H1 (cell line): Measurements from ENCODE around the gene FXR1. TPM values are rescaled to one million over a fixed set of nuclear protein-coding genes. Genes with fewer than 3 reads are reported as not detected.

Source experiments
- CTCF ChIA-PET: fragments of 300-600 bp; sonication (Branson Sonifier 250); formaldehyde crosslinking; loops from one replicate; lab custom pipeline; 2021; ENCODE audit not compliant: partially characterized antibody; lab: Charles Lee
- POLR2A ChIA-PET: fragments of 300-600 bp; sonication (Branson Sonifier 250); formaldehyde crosslinking; loops from one replicate; lab custom pipeline; 2021; ENCODE audit warnings: inconsistent platforms; ENCODE audit not compliant: partially characterized antibody; lab: Charles Lee
- DNase-seq, 2 experiments: peaks; one replicate each; pipeline versions ENCODE4 v3.0.0 to v3.0.0-alpha.2; 2010 to 2022; ENCODE audit warnings: low spot score in 2 of 2, low read depth in 1 of 2, mixed read lengths in 1 of 2
- FAIRE-seq: peaks from 2 replicates; lab custom pipeline; 2011; peaks lifted over from hg19 to GRCh38; lab: Jason Lieb, UNC
- H2AFZ ChIP-seq: 2 replicates; pipeline ENCODE4 v1.8.1; 2012; ENCODE audit warnings: low read length, inconsistent platforms
- H2AK5ac ChIP-seq: 2 replicates; pipeline ENCODE4 v1.6.1; 2013; ENCODE audit warnings: low read depth, low read length
- H2BK120ac ChIP-seq: replicated peaks from 2 replicates; pipeline ENCODE3; 2013; ENCODE audit warnings: low read depth, low read length, inconsistent platforms
- H2BK12ac ChIP-seq: 2 replicates; pipeline ENCODE4 v1.6.1; 2013; ENCODE audit warnings: low read depth, low read length
- H2BK15ac ChIP-seq: 2 replicates; pipeline ENCODE4 v1.6.1; 2013; ENCODE audit warnings: low read length
- H2BK20ac ChIP-seq: 2 replicates; pipeline ENCODE4 v1.6.1; 2013; ENCODE audit warnings: low read length
- H2BK5ac ChIP-seq: 2 replicates; pipeline ENCODE4 v1.6.1; 2013; ENCODE audit warnings: low read depth, low read length
- H3K14ac ChIP-seq: 2 replicates; pipeline ENCODE4 v1.6.1; 2013; ENCODE audit warnings: inconsistent platforms; ENCODE audit not compliant: insufficient read length
- H3K18ac ChIP-seq: 2 replicates; pipeline ENCODE4 v1.6.1; 2013; ENCODE audit warnings: low read length; ENCODE audit errors: extremely low read depth
- H3K23ac ChIP-seq: 2 replicates; pipeline ENCODE4 v1.6.1; 2013; ENCODE audit warnings: inconsistent platforms; ENCODE audit not compliant: insufficient read length
- H3K23me2 ChIP-seq: 2 replicates; pipeline ENCODE4 v1.6.1; 2013; ENCODE audit warnings: low read depth, low read length
- H3K27ac ChIP-seq: 2 replicates; pipeline ENCODE4 v1.6.1; 2011; ENCODE audit warnings: low read depth, low read length, inconsistent platforms
- H3K27me3 ChIP-seq, 4 experiments: replicated peaks in 1 of 4; 1 replicate in 1 of 4; 2 replicates in 3 of 4; pipeline versions ENCODE4 v1.6.1 to v1.8.1; 2011 to 2013; ENCODE audit warnings: low read length in 3 of 4, mild to moderate bottlenecking in 3 of 4, inconsistent platforms in 2 of 4, mixed read lengths in 2 of 4, moderate library complexity in 1 of 4; ENCODE audit not compliant: control insufficient read depth in 3 of 4, insufficient read depth in 3 of 4; ENCODE audit errors: extremely low read depth in 1 of 4
- H3K36me3 ChIP-seq, 4 experiments: 2 replicates each; pipeline versions ENCODE4 v1.6.1 to v1.8.1; 2011 to 2013; ENCODE audit warnings: mild to moderate bottlenecking in 4 of 4, low read length in 3 of 4, moderate library complexity in 2 of 4, control low read depth in 1 of 4, inconsistent platforms in 1 of 4; ENCODE audit not compliant: insufficient read depth in 4 of 4, control insufficient read depth in 2 of 4
- H3K4ac ChIP-seq: replicated peaks from 2 replicates; pipeline ENCODE3; 2013; ENCODE audit warnings: low read length, low read depth, mixed read lengths, inconsistent platforms; ENCODE audit not compliant: insufficient read length
- H3K4me1 ChIP-seq, 4 experiments: replicated peaks in 1 of 4; 1 replicate in 1 of 4; 2 replicates in 3 of 4; pipeline versions ENCODE4 v1.6.1 to v1.8.1; 2011 to 2013; ENCODE audit warnings: low read length in 3 of 4, inconsistent platforms in 2 of 4, mixed read lengths in 1 of 4; ENCODE audit not compliant: insufficient read depth in 4 of 4, control insufficient read depth in 3 of 4
- H3K4me2 ChIP-seq, 2 experiments: 2 replicates each; pipeline versions ENCODE4 v1.6.1 to v1.8.1; 2011 to 2013; ENCODE audit warnings: low read depth in 2 of 2, low read length in 2 of 2, control low read depth in 1 of 2, inconsistent platforms in 1 of 2, mild to moderate bottlenecking in 1 of 2; ENCODE audit not compliant: insufficient read depth in 1 of 2
- H3K4me3 ChIP-seq, 4 experiments: fragments of 200-600, 300-600 bp in 1 of 4; sonication (generic), shearing (Covaris generic), sonication (Bioruptor Twin) in 1 of 4; 2 replicates each; pipeline versions ENCODE4 v1.5.1 to v1.8.1; 2011 to 2016; ENCODE audit warnings: low read length in 4 of 4, low read depth in 3 of 4, control low read depth in 2 of 4, inconsistent platforms in 2 of 4, mild to moderate bottlenecking in 2 of 4, mixed read lengths in 1 of 4, moderate library complexity in 1 of 4; ENCODE audit not compliant: insufficient read depth in 2 of 4; ENCODE audit errors: extremely low read depth in 1 of 4
- H3K56ac ChIP-seq: replicated peaks from 2 replicates; pipeline ENCODE3; 2013; ENCODE audit warnings: low read depth, mild to moderate bottlenecking, mixed read lengths, low read length, inconsistent platforms; ENCODE audit not compliant: insufficient read length
- H3K79me1 ChIP-seq: 2 replicates; pipeline ENCODE4 v1.6.1; 2013; ENCODE audit warnings: low read depth, low read length, control low read depth
- H3K79me2 ChIP-seq, 2 experiments: 2 replicates each; pipeline versions ENCODE4 v1.6.1 to v1.8.1; 2012 to 2013; ENCODE audit warnings: low read length in 2 of 2, mild to moderate bottlenecking in 2 of 2, inconsistent platforms in 1 of 2; ENCODE audit not compliant: insufficient read depth in 2 of 2, control insufficient read depth in 1 of 2
- H3K9ac ChIP-seq, 4 experiments: replicated peaks in 1 of 4; 1 replicate in 1 of 4; 2 replicates in 3 of 4; pipeline versions ENCODE4 v1.6.1 to v1.8.1; 2011 to 2013; ENCODE audit warnings: low read depth in 3 of 4, low read length in 3 of 4, control low read depth in 2 of 4, mild to moderate bottlenecking in 2 of 4, moderate library complexity in 2 of 4, inconsistent platforms in 1 of 4; ENCODE audit errors: extremely low read depth in 1 of 4
- H3K9me3 ChIP-seq, 2 experiments: 2 replicates each; pipeline versions ENCODE4 v1.6.1 to v1.8.1; 2012 to 2013; ENCODE audit warnings: mild to moderate bottlenecking in 2 of 2, moderate library complexity in 2 of 2, control low read depth in 1 of 2, inconsistent platforms in 1 of 2, low read depth in 1 of 2, low read length in 1 of 2, mixed read lengths in 1 of 2; ENCODE audit not compliant: insufficient read depth in 2 of 2
- H4K20me1 ChIP-seq, 2 experiments: replicated peaks in 1 of 2; 2 replicates each; pipeline versions ENCODE3 to v1.8.1; 2011 to 2013; ENCODE audit warnings: inconsistent platforms in 2 of 2, low read length in 2 of 2, mild to moderate bottlenecking in 1 of 2; ENCODE audit not compliant: insufficient read depth in 2 of 2, control insufficient read depth in 1 of 2
- H4K5ac ChIP-seq: 2 replicates; pipeline ENCODE4 v1.6.1; 2013; ENCODE audit warnings: low read length, low read depth, mixed read lengths, inconsistent platforms; ENCODE audit not compliant: insufficient read length
- H4K8ac ChIP-seq: 2 replicates; pipeline ENCODE4 v1.8.0; 2013; ENCODE audit warnings: mild to moderate bottlenecking, moderate library complexity, low read length, inconsistent platforms; ENCODE audit not compliant: insufficient read depth; ENCODE audit errors: extremely low read depth
- H4K91ac ChIP-seq: replicated peaks from 2 replicates; pipeline ENCODE3; 2013; ENCODE audit warnings: low read length, mixed read lengths, inconsistent platforms; ENCODE audit not compliant: insufficient read length
- BACH1 ChIP-seq: IDR thresholded peaks from 2 replicates; pipeline ENCODE4 v1.6.1; 2012; ENCODE audit warnings: low read length, improper control_type of control experiment
- CREB1 ChIP-seq: IDR thresholded peaks from 2 replicates; pipeline ENCODE4 v1.6.1; 2012; ENCODE audit warnings: inconsistent platforms
- KDM4A ChIP-seq: IDR thresholded peaks from one replicate; pipeline ENCODE4 v1.7.1; 2012; ENCODE audit warnings: low read depth, mild to moderate bottlenecking, moderate library complexity, low read length, inconsistent platforms; ENCODE audit not compliant: severe bottlenecking
- POLR2A ChIP-seq, 2 experiments: IDR thresholded peaks; 1 replicate in 1 of 2; 2 replicates in 1 of 2; pipeline ENCODE4 v1.6.1; 2011; ENCODE audit warnings: low read depth in 2 of 2, low read length in 2 of 2, mild to moderate bottlenecking in 2 of 2; ENCODE audit errors: control extremely low read depth in 1 of 2
- POU5F1 ChIP-seq: IDR thresholded peaks from 2 replicates; pipeline ENCODE4 v1.6.1; 2011; ENCODE audit warnings: low read depth, mild to moderate bottlenecking, low read length, moderate library complexity
- SAP30 ChIP-seq: fragments of 300-600 bp; sonication (generic); IDR thresholded peaks from 2 replicates; pipeline ENCODE4 v1.7.1; 2012; ENCODE audit warnings: low read length, moderate library complexity, mild to moderate bottlenecking, inconsistent platforms; ENCODE audit not compliant: insufficient read depth, insufficient replicate concordance
- SRF ChIP-seq: IDR thresholded peaks from 2 replicates; pipeline ENCODE4 v1.6.1; 2011; ENCODE audit warnings: mild to moderate bottlenecking, low read depth, low read length, moderate library complexity
- USF2 ChIP-seq: IDR thresholded peaks from 2 replicates; pipeline ENCODE4 v1.6.1; 2011; ENCODE audit warnings: low read length, improper control_type of control experiment
- ZNF274 ChIP-seq: IDR thresholded peaks from 2 replicates; pipeline ENCODE4 v1.7.0; 2012; ENCODE audit warnings: low read length, borderline replicate concordance; ENCODE audit errors: extremely low read depth
- WGBS, 2 experiments: shearing (Covaris generic) in 1 of 2; methylation state at CpG; one replicate each; pipeline versions ENCODE4 v1.1.6 to v1.1.7; 2013 to 2015; ENCODE audit warnings: low lambda C conversion rate in 2 of 2, mixed read lengths in 2 of 2, inconsistent platforms in 1 of 2, low coverage in 1 of 2, missing lambda C conversion rate in 1 of 2; ENCODE audit not compliant: insufficient replicate concordance in 2 of 2, insufficient coverage in 1 of 2, insufficient read length in 1 of 2; ENCODE audit errors: extremely low coverage in 1 of 2, missing lambda C conversion rate in 1 of 2; 5-methylcytosine and 5-hydroxymethylcytosine counted together
- polyA plus RNA-seq, 7 experiments: library from polyadenylated mRNA; depleted of rRNA in 3 of 7; stranded (reverse) in 5 of 7; unstranded in 2 of 7; fragments of >200 nt in 5 of 7; fragments of 200-250 nt in 2 of 7; gene quantifications; 1 replicate in 5 of 7; 2 replicates in 1 of 7; 4 replicates in 1 of 7; pipeline versions ENCODE4 v1.2.1 to v1.2.3, GENCODE V29; 2011 to 2013; ENCODE audit warnings: missing spikeins in 2 of 7, mixed read lengths in 2 of 7
- total RNA-seq: library from RNA; stranded (reverse); fragmentation: NEBNext Ultra II Directional; extraction: Animal tissue kit (Norgen Biotek cat#: 25700); gene quantifications from 2 replicates; pipeline ENCODE4 v1.2.1, GENCODE V29; 2021

FXR1 gene
- total and polyA plus RNA-seq, 2 of the 8 experiments (the other 6 are each of a cell fraction or from before 2014, with no cell fraction given), result 108 to 283 TPM

- no peak overlapping the region for H3K18ac ChIP-seq
- H3K23ac ChIP-seq, result no peak overlapping the region
- H3K9ac ChIP-seq, result no peak overlapping the region
- H3K4me2 ChIP-seq, result peak overlapping the region; percentile 11 to 20; a peak in 2 of 4 replicates
- no peaks in the 10 kb centered on the region for H3K9me3 ChIP-seq
- POLR2A ChIA-PET, result interaction anchor here (1.5 kb wide), 1 partner anchor 16 kb away, joined by 3 read pairs; no protein-coding TSS in a partner anchor
- H2AFZ ChIP-seq, result no peak overlapping the region
- no peak overlapping the region for H4K5ac ChIP-seq
- H3K14ac ChIP-seq, result no peak overlapping the region
- H3K56ac ChIP-seq, result no peak overlapping the region
- H4K8ac ChIP-seq, result no peak overlapping the region
- no peak overlapping the region for H3K27ac ChIP-seq
- H4K91ac ChIP-seq, result no peak overlapping the region
- no peak overlapping the region for H2BK5ac ChIP-seq
- H3K36me3 ChIP-seq, result no peaks in the 10 kb centered on the region
- 92% methylated on average over 1 of the region's 1 CpG; no CpG with 5 or more reads in 1 of the 2 experiments for WGBS, 2 experiments
- no peak overlapping the region for H2BK15ac ChIP-seq
- DNase-seq (no peak), FAIRE-seq (no peak)
- H3K79me1 ChIP-seq, result no peaks in the 10 kb centered on the region
- H3K4me3 ChIP-seq, result no peak overlapping the region
- no peak overlapping the region for H2BK12ac ChIP-seq
- no peak overlapping the region for H2BK20ac ChIP-seq
- H3K23me2 ChIP-seq, result no peaks in the 10 kb centered on the region
- H3K27me3 ChIP-seq, result no peaks in the 10 kb centered on the region
- H3K4ac ChIP-seq, result no peak overlapping the region
- peaks cover 0 to 6% (median 2%) of the 10 kb centered on the region in 4 experiments; a peak in 2 of 7 replicates for H3K4me1 ChIP-seq
- no peak overlapping the region for H2AK5ac ChIP-seq
- CTCF ChIA-PET, result interaction anchor here (1.5 kb wide), 1 partner anchor 205 kb away, joined by 7 read pairs; no protein-coding TSS in a partner anchor
- no peaks in the 10 kb centered on the region for H4K20me1 ChIP-seq
- H3K79me2 ChIP-seq, result no peaks in the 10 kb centered on the region
- TF ChIP-seq CREB1, result no peak
- TF ChIP-seq USF2, result no peak
- TF ChIP-seq KDM4A, result no peak
- no peak for TF ChIP-seq POU5F1
- no peak for TF ChIP-seq ZNF274
- TF ChIP-seq SAP30, result no peak
- no peak for TF ChIP-seq BACH1
- TF ChIP-seq POLR2A (IDR thresholded peaks at IDR 0.05; ENCODE audit: control extremely low read depth in 1 of 2, low read depth in 2 of 2, low read length in 2 of 2), result no peak
- no peak for TF ChIP-seq SRF
- no peak overlapping the region for H2BK120ac ChIP-seq
Observed at GRCh38 chr3:181008796-181009195, 96.3 kb downstream of the FXR1 start.
